ENCODE results near the gene MAPKAP1. TPM values are rescaled to one million over a fixed set of nuclear protein-coding genes. Genes with fewer than 3 reads are reported as not detected.

The MAPKAP1 gene
- total and polyA plus RNA-seq, 2 of the 13 experiments (the other 11 are each of a cell fraction or from before 2014, with no cell fraction given): 45.0 to 64.3 TPM

DNA sequence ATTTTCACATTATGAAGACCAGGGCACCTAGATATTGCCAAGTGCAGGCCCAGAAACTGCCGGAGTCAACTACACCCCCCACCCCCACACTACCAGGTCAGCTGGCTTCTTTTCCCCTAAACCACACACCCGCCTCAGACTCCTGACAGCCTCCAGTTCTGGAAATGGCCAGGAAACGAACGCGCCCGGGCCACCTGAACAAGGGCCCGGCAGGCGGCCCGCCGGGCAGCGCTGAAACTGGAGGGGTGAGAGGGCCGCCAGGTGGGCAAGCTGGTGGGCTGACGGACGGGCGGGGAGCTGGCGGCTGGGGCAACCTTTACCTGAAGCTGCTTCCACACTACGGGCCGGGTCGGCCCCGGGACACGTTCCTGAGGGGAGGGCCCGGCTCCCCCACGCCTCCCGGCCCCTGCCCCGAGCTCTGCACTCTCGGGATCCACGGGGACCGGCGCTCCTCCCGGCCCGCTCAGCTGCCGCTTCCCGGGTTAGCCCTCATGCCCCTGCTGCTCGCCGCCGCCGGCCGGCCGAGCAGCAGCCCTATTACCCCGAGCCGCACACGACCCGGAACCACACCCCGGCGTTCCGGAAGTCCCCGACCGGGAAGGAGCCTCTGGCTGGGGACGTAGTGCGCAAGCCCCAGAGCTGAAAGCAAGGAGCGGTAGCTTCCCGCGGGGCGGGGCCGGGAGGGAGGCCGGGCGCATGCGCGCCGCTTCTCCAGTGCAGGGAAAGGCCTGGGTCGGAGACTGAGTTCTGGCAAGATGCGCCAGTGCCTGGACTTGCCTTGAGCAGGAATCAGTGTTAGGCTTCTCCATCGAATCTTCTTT, at the start of gene MAPKAP1 (continued):
- TF ChIP-seq, protein P1, sequence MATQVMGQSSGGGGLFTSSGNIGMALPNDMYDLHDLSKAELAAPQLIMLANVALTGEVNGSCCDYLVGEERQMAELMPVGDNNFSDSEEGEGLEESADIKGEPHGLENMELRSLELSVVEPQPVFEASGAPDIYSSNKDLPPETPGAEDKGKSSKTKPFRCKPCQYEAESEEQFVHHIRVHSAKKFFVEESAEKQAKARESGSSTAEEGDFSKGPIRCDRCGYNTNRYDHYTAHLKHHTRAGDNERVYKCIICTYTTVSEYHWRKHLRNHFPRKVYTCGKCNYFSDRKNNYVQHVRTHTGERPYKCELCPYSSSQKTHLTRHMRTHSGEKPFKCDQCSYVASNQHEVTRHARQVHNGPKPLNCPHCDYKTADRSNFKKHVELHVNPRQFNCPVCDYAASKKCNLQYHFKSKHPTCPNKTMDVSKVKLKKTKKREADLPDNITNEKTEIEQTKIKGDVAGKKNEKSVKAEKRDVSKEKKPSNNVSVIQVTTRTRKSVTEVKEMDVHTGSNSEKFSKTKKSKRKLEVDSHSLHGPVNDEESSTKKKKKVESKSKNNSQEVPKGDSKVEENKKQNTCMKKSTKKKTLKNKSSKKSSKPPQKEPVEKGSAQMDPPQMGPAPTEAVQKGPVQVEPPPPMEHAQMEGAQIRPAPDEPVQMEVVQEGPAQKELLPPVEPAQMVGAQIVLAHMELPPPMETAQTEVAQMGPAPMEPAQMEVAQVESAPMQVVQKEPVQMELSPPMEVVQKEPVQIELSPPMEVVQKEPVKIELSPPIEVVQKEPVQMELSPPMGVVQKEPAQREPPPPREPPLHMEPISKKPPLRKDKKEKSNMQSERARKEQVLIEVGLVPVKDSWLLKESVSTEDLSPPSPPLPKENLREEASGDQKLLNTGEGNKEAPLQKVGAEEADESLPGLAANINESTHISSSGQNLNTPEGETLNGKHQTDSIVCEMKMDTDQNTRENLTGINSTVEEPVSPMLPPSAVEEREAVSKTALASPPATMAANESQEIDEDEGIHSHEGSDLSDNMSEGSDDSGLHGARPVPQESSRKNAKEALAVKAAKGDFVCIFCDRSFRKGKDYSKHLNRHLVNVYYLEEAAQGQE (IDR thresholded peaks at IDR 0.05; ENCODE audit: borderline replicate concordance in 1 of 2, low read depth in 1 of 2, low read length in 2 of 2): peak in 1 of 2 experiments; percentile 61; a peak in 1 of 4 replicates
- TF ChIP-seq KLF6 (CRISPR knock-in tag; IDR thresholded peaks at IDR 0.05): 0 out of 2 replicates have a peak, but pooled peaks have one; percentile 69
- TF ChIP-seq SALL1 (CRISPR knock-in tag; IDR thresholded peaks at IDR 0.05): peak; percentile 54; the same call in 1 of the 2 replicates
- TF ChIP-seq ZNF672 (CRISPR knock-in tag; IDR thresholded peaks at IDR 0.05): no peak
- TF ChIP-seq SOX5 (CRISPR knock-in tag; IDR thresholded peaks at IDR 0.05; ENCODE audit: borderline replicate concordance): no peak
- no peak for TF ChIP-seq HNF4A (CRISPR knock-in tag; IDR thresholded peaks at IDR 0.05)
- TF ChIP-seq TSC22D2 (CRISPR knock-in tag; IDR thresholded peaks at IDR 0.05; ENCODE audit: borderline replicate concordance): no peak
- peak; percentile 64; the same call in 1 of the 2 replicates for TF ChIP-seq ERF (CRISPR knock-in tag; IDR thresholded peaks at IDR 0.05)
- TF ChIP-seq ZNF432 (CRISPR knock-in tag; IDR thresholded peaks at IDR 0.05; ENCODE audit: borderline replicate concordance): no peak
- no peak for TF ChIP-seq BORCS8-MEF2B (CRISPR knock-in tag; IDR thresholded peaks at IDR 0.05)
- TF ChIP-seq, protein P2, sequence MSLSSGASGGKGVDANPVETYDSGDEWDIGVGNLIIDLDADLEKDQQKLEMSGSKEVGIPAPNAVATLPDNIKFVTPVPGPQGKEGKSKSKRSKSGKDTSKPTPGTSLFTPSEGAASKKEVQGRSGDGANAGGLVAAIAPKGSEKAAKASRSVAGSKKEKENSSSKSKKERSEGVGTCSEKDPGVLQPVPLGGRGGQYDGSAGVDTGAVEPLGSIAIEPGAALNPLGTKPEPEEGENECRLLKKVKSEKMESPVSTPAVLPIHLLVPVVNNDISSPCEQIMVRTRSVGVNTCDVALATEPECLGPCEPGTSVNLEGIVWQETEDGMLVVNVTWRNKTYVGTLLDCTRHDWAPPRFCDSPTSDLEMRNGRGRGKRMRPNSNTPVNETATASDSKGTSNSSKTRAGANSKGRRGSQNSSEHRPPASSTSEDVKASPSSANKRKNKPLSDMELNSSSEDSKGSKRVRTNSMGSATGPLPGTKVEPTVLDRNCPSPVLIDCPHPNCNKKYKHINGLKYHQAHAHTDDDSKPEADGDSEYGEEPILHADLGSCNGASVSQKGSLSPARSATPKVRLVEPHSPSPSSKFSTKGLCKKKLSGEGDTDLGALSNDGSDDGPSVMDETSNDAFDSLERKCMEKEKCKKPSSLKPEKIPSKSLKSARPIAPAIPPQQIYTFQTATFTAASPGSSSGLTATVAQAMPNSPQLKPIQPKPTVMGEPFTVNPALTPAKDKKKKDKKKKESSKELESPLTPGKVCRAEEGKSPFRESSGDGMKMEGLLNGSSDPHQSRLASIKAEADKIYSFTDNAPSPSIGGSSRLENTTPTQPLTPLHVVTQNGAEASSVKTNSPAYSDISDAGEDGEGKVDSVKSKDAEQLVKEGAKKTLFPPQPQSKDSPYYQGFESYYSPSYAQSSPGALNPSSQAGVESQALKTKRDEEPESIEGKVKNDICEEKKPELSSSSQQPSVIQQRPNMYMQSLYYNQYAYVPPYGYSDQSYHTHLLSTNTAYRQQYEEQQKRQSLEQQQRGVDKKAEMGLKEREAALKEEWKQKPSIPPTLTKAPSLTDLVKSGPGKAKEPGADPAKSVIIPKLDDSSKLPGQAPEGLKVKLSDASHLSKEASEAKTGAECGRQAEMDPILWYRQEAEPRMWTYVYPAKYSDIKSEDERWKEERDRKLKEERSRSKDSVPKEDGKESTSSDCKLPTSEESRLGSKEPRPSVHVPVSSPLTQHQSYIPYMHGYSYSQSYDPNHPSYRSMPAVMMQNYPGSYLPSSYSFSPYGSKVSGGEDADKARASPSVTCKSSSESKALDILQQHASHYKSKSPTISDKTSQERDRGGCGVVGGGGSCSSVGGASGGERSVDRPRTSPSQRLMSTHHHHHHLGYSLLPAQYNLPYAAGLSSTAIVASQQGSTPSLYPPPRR (CRISPR knock-in tag; IDR thresholded peaks at IDR 0.05; ENCODE audit: borderline replicate concordance): no peak
- TF ChIP-seq ZFYVE20 (CRISPR knock-in tag; IDR thresholded peaks at IDR 0.05; ENCODE audit: borderline replicate concordance, low read depth): no peak
- no peak for TF ChIP-seq EEA1 (CRISPR knock-in tag; IDR thresholded peaks at IDR 0.05; ENCODE audit: borderline replicate concordance)
- peak; percentile 22; the same call in 1 of the 2 replicates for TF ChIP-seq CREM (IDR thresholded peaks at IDR 0.05)
- TF ChIP-seq CREM (CRISPR knock-in tag; IDR thresholded peaks at IDR 0.05): no peak
- peak; percentile 88; the same call in 1 of the 2 replicates for TF ChIP-seq ZNF343 (CRISPR knock-in tag; IDR thresholded peaks at IDR 0.05)
- TF ChIP-seq, protein P3, sequence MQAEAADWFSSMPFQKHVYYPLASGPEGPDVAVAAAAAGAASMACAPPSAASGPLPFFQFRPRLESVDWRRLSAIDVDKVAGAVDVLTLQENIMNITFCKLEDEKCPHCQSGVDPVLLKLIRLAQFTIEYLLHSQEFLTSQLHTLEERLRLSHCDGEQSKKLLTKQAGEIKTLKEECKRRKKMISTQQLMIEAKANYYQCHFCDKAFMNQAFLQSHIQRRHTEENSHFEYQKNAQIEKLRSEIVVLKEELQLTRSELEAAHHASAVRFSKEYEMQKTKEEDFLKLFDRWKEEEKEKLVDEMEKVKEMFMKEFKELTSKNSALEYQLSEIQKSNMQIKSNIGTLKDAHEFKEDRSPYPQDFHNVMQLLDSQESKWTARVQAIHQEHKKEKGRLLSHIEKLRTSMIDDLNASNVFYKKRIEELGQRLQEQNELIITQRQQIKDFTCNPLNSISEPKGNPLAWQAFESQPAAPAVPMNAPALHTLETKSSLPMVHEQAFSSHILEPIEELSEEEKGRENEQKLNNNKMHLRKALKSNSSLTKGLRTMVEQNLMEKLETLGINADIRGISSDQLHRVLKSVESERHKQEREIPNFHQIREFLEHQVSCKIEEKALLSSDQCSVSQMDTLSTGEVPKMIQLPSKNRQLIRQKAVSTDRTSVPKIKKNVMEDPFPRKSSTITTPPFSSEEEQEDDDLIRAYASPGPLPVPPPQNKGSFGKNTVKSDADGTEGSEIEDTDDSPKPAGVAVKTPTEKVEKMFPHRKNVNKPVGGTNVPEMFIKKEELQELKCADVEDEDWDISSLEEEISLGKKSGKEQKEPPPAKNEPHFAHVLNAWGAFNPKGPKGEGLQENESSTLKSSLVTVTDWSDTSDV (CRISPR knock-in tag; IDR thresholded peaks at IDR 0.05): no peak
- no peak for TF ChIP-seq ZNF12 (CRISPR knock-in tag; IDR thresholded peaks at IDR 0.05)

Data from HepG2 (cell line).